ENCODE data around the gene KRT38. TPM values are rescaled to one million over a fixed set of nuclear protein-coding genes. Genes with fewer than 3 reads are reported as not detected.

Gene KRT38
- total and polyA plus RNA-seq, 3 experiments from 2014 or later: not detected

DNA sequence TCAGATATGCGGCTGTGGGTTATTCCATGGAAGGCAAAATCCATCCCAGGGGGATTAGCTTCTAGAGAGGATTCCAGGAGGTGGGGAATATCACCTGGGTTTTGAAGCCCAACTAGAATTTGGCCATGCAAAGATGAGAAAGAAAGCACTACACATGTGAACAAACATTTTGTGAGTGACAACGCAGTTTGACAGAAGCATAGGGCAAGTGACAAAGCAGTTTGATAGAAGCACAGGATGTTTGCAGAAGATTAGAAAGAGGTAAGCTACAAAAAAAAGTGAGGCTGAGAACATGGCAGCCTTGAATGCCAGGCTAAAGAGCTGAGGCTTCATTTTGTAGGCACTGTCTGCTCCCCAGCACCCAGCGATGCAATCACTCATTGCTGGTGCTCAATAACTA lies 12.3 kb upstream of the KRT38 start:
- H3K27me3 Mint-ChIP-seq: peaks cover 6 to 25% of the 10 kb centered on the region in 2 donors
- Histone ChIP-seq H3K27ac (ENCODE audit: low read depth, low read length) (no peak overlapping the region), H3K27me3 (ENCODE audit: insufficient read depth, low read length, poor library complexity, severe bottlenecking) (no peaks in the 10 kb centered on the region), H3K9me3 (ENCODE audit: low read length) (no peaks in the 10 kb centered on the region), H3K36me3 (ENCODE audit: insufficient read depth, low read length) (no peaks in the 10 kb centered on the region), H3K4me1 (ENCODE audit: insufficient read depth, low read length) (no peaks in the 10 kb centered on the region), H3K4me3 (ENCODE audit: low read length) (no peak overlapping the region)
- no peak overlapping the region for H3K4me3 Mint-ChIP-seq
- POLR2A ChIA-PET: no interaction called here
- CTCF ChIA-PET: no interaction called here
- no peak for DNase-seq
- H3K9me3 Mint-ChIP-seq: no peaks in the 10 kb centered on the region
- H3K27ac Mint-ChIP-seq: no peak overlapping the region
- H3K36me3 Mint-ChIP-seq: no peaks in the 10 kb centered on the region
- H3K4me1 Mint-ChIP-seq: no peaks in the 10 kb centered on the region

DNA sequence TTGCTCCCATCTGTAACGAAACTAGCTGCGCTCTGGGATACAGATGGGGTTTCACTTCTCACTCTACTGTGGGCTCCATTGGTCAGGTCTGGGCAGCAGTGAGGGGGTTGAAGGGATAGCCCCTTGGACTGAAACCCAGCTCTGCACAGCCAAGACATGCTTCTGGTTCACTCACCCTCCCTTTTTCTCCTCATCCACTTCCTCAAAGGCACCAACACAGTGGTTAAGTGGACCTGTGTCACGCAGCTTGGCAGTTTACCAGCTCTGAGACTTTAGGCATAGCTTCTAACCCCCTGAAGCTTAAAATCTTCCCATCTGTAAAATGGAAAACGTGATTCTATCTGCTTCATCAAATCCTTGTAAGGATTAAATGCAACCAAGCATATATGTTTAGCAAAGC lies 11.5 kb upstream of the KRT38 start:
- CTCF ChIA-PET: no interaction called here
- H3K27ac Mint-ChIP-seq: peak overlapping the region in 1 of 8 donors; percentile 22

DNA sequence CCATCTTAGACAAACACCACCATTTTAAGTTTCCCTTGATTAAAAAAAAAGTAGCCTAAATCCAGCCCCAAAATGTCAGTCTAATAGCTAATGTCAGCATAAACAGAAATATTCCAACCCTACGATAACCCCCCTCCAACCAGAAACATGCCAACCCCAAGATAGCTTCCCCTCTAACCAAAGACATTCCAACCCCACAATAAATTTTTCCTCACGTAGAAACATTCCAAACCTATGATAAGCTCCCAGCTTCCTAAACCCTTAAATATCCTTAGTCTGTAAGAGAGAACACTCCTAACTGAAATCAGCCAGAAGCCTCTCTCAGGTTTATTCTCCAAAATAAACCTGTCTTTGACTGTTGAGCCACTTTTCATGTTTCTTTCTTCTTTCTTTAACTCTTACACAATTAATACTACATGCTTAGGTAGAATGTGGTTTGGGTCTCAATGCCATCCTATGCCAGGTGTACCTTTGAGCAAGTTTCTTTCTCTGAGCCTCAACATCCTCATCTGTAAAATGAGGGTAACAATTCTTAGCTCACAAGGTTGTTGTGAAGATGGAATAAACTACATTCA lies 10.5 kb upstream of the KRT38 start:
- H3K27me3 Mint-ChIP-seq: peaks cover 10 to 30% of the 10 kb centered on the region in 2 donors
- H3K27ac Mint-ChIP-seq: no peak overlapping the region
- no peak for DNase-seq
- no peaks in the 10 kb centered on the region for H3K9me3 Mint-ChIP-seq
- H3K4me1 ChIP-seq (ENCODE audit: insufficient read depth, low read length): no peaks in the 10 kb centered on the region
- ChIA-PET CTCF (no interaction called here), POLR2A (no interaction called here)
- H3K36me3 Mint-ChIP-seq: no peaks in the 10 kb centered on the region
- no peak overlapping the region for H3K4me3 ChIP-seq (ENCODE audit: low read length)
- no peaks in the 10 kb centered on the region for H3K4me1 Mint-ChIP-seq
- H3K27me3 ChIP-seq (ENCODE audit: insufficient read depth, low read length, poor library complexity, severe bottlenecking): no peaks in the 10 kb centered on the region
- H3K4me3 Mint-ChIP-seq: no peak overlapping the region
- no peak overlapping the region for H3K27ac ChIP-seq (ENCODE audit: low read depth, low read length)
- H3K9me3 ChIP-seq (ENCODE audit: low read length): no peaks in the 10 kb centered on the region
- no peaks in the 10 kb centered on the region for H3K36me3 ChIP-seq (ENCODE audit: insufficient read depth, low read length)

More for the DNA sequence above, 11.5 kb upstream of the KRT38 start:
- POLR2A ChIA-PET: interaction anchor here (0.7 kb wide), 1 partner anchor 11 kb away, joined by 3 read pairs; no protein-coding TSS in a partner anchor
- DNase-seq: no peak
- Mint-ChIP-seq H3K4me1 (no peaks in the 10 kb centered on the region), H3K9me3 (no peaks in the 10 kb centered on the region), H3K27me3 (peaks cover 7 to 26% of the 10 kb centered on the region in 2 donors), H3K4me3 (no peak overlapping the region), H3K36me3 (no peaks in the 10 kb centered on the region)
- Histone ChIP-seq H3K36me3 (ENCODE audit: insufficient read depth, low read length) (no peaks in the 10 kb centered on the region), H3K4me3 (ENCODE audit: low read length) (no peak overlapping the region), H3K4me1 (ENCODE audit: insufficient read depth, low read length) (no peaks in the 10 kb centered on the region), H3K9me3 (ENCODE audit: low read length) (no peaks in the 10 kb centered on the region), H3K27me3 (ENCODE audit: insufficient read depth, low read length, poor library complexity, severe bottlenecking) (no peaks in the 10 kb centered on the region), H3K27ac (ENCODE audit: low read depth, low read length) (no peak overlapping the region)

DNA sequence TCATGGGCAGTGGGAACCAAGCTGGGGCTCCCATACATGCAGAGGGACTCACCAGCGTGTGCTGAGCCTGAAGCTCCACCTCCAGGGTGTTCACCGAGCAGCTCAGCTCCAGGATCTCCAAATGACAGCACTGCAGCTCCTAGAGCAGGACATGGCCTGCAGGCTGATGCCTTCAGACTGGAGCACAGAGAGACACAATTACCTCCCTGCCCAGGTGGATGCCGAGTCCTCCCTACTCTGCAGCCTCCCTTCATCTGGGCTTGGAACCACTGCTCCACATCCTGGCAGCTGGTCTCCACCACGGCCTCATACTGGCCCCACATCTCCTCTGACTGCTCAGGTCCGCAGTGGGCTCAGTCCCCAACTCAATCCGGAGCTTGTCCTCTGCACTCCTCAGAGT lies 8.2 kb upstream of the KRT38 start:
- Histone ChIP-seq H3K9me3 (ENCODE audit: low read length) (no peaks in the 10 kb centered on the region), H3K36me3 (ENCODE audit: insufficient read depth, low read length) (no peaks in the 10 kb centered on the region), H3K4me1 (ENCODE audit: insufficient read depth, low read length) (no peaks in the 10 kb centered on the region), H3K4me3 (ENCODE audit: low read length) (no peak overlapping the region), H3K27me3 (ENCODE audit: insufficient read depth, low read length, poor library complexity, severe bottlenecking) (no peaks in the 10 kb centered on the region), H3K27ac (ENCODE audit: low read depth, low read length) (no peak overlapping the region)
- no peaks in the 10 kb centered on the region for H3K4me1 Mint-ChIP-seq
- no peaks in the 10 kb centered on the region for H3K9me3 Mint-ChIP-seq
- no peak for DNase-seq
- ChIA-PET POLR2A (no interaction called here), CTCF (no interaction called here)
- H3K27me3 Mint-ChIP-seq: peaks cover 13 to 40% of the 10 kb centered on the region in 2 donors
- no peaks in the 10 kb centered on the region for H3K36me3 Mint-ChIP-seq
- H3K4me3 Mint-ChIP-seq: no peak overlapping the region
- no peak overlapping the region for H3K27ac Mint-ChIP-seq

DNA sequence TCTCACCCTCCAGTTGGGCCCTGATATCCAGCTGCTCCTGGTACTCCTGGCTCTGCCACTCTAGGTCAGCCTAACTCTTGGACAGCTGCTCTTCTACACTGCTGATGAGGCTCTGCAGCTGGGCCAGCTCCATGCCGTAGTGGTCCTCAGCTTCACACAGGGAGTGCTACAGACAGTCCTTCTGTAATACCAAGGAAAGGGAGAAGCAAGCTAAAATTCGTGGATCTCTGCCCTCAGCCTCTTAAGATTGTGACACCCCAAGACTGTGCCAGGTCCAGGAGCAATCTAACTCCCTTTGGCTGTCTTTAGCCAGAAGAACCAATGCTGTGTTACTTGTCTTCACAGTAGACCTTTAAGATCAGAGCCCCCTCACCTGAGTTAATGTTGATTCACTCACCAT lies 7.7 kb upstream of the KRT38 start:
- H3K27ac Mint-ChIP-seq: peak overlapping the region in 1 of 8 donors; percentile 44
- Histone ChIP-seq H3K4me3 (ENCODE audit: low read length) (no peak overlapping the region), H3K4me1 (ENCODE audit: insufficient read depth, low read length) (no peaks in the 10 kb centered on the region), H3K27me3 (ENCODE audit: insufficient read depth, low read length, poor library complexity, severe bottlenecking) (no peaks in the 10 kb centered on the region), H3K27ac (ENCODE audit: low read depth, low read length) (no peak overlapping the region), H3K36me3 (ENCODE audit: insufficient read depth, low read length) (no peaks in the 10 kb centered on the region), H3K9me3 (ENCODE audit: low read length) (no peaks in the 10 kb centered on the region)
- ChIA-PET POLR2A (no interaction called here), CTCF (no interaction called here)
- no peaks in the 10 kb centered on the region for H3K9me3 Mint-ChIP-seq
- H3K4me1 Mint-ChIP-seq: no peaks in the 10 kb centered on the region
- H3K36me3 Mint-ChIP-seq: no peaks in the 10 kb centered on the region
- no peak overlapping the region for H3K4me3 Mint-ChIP-seq
- H3K27me3 Mint-ChIP-seq: peaks cover 14 to 43% of the 10 kb centered on the region in 2 donors
- DNase-seq: no peak

DNA sequence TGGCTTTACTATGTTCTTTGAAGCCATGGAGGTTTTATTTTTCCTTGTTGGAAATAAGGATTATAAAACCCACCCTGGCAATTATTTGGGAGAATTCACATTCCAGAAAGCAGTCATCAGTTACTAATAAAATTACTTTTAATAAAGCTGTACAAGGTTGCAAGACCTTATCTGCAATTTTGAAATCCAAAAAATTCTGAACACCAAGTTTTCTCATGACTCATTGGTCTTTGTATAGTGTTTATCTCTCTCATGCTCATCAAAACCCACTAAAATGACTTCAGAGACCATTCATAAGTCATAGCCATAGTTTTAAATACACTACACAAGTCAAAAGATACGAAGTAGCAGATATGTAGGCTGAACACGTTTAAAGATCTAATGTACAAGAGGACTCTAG lies 6.0 kb upstream of the KRT38 start:
- ChIA-PET CTCF (no interaction called here), POLR2A (no interaction called here)
- H3K27ac ChIP-seq (ENCODE audit: low read depth, low read length): no peak overlapping the region
- Mint-ChIP-seq H3K27me3 (peaks cover 14 to 56% of the 10 kb centered on the region in 2 donors), H3K27ac (no peak overlapping the region), H3K4me1 (no peaks in the 10 kb centered on the region), H3K36me3 (no peaks in the 10 kb centered on the region), H3K9me3 (no peaks in the 10 kb centered on the region), H3K4me3 (no peak overlapping the region)
- H3K27me3 ChIP-seq (ENCODE audit: insufficient read depth, low read length, poor library complexity, severe bottlenecking): no peaks in the 10 kb centered on the region
- no peaks in the 10 kb centered on the region for H3K9me3 ChIP-seq (ENCODE audit: low read length)
- H3K4me1 ChIP-seq (ENCODE audit: insufficient read depth, low read length): no peaks in the 10 kb centered on the region
- no peak overlapping the region for H3K4me3 ChIP-seq (ENCODE audit: low read length)
- no peak for DNase-seq
- no peaks in the 10 kb centered on the region for H3K36me3 ChIP-seq (ENCODE audit: insufficient read depth, low read length)

DNA sequence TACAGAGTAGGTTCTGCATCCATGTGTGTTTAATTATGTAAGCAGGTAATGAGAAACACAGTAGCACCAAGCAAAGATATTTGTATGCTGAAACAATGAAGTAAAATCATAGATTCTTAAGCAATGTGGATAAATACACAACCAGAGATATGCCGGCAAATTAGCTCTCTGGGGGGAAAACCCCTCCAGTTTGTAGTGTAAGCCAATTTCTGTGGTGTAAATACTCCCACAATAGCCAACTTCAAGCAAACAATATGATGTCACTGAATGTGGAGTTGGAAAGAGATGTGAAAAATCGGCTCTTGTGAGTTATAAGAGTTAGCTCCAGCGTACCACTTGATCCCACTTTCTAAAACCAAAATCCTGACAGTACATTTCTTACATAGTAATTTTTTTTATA lies 3.9 kb upstream of the KRT38 start:
- ChIA-PET CTCF (interaction anchor here (1.3 kb wide), 1 partner anchor 122 kb away, joined by 3 read pairs; no protein-coding TSS in a partner anchor), POLR2A (no interaction called here)
- no peak overlapping the region for H3K4me3 ChIP-seq (ENCODE audit: low read length)
- Mint-ChIP-seq H3K4me3 (no peak overlapping the region), H3K36me3 (no peaks in the 10 kb centered on the region), H3K27ac (no peak overlapping the region), H3K9me3 (no peaks in the 10 kb centered on the region), H3K27me3 (peaks cover 17 to 52% of the 10 kb centered on the region in 2 donors), H3K4me1 (no peaks in the 10 kb centered on the region)
- DNase-seq: no peak
- no peaks in the 10 kb centered on the region for H3K36me3 ChIP-seq (ENCODE audit: insufficient read depth, low read length)
- H3K27ac ChIP-seq (ENCODE audit: low read depth, low read length): no peak overlapping the region
- no peaks in the 10 kb centered on the region for H3K4me1 ChIP-seq (ENCODE audit: insufficient read depth, low read length)
- H3K27me3 ChIP-seq (ENCODE audit: insufficient read depth, low read length, poor library complexity, severe bottlenecking): no peaks in the 10 kb centered on the region
- no peaks in the 10 kb centered on the region for H3K9me3 ChIP-seq (ENCODE audit: low read length)

DNA sequence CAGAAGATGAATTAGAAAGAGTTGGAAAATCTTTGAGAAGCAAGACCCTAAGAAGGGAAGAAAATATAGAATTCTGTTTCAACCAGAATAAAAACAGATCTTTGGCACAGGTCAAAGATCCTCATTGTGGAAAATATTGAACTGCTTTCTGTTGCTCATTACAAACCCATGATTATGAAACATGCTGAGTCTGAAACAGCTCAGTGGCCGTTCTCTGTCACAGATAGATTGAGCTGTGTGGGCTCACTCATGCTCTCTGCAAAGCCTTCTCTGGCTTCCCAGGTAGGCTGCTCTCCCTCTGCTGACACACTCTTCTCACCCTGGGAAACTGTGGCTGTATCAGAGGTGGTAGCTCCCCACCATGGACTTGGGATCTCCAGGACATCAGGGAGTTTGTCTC lies 3.4 kb upstream of the KRT38 start:
- DNase-seq: no peak
- H3K4me1 ChIP-seq (ENCODE audit: insufficient read depth, low read length): no peaks in the 10 kb centered on the region
- Mint-ChIP-seq H3K4me1 (no peaks in the 10 kb centered on the region), H3K9me3 (no peaks in the 10 kb centered on the region), H3K4me3 (no peak overlapping the region), H3K27ac (peak overlapping the region in 2 of 8 donors; percentile 66 to 84), H3K36me3 (no peaks in the 10 kb centered on the region), H3K27me3 (peaks cover 17 to 53% of the 10 kb centered on the region in 2 donors)
- H3K27me3 ChIP-seq (ENCODE audit: insufficient read depth, low read length, poor library complexity, severe bottlenecking): no peaks in the 10 kb centered on the region
- no peak overlapping the region for H3K27ac ChIP-seq (ENCODE audit: low read depth, low read length)
- ChIA-PET CTCF (interaction anchor here (0.6 to 1.3 kb wide), 2 partner anchors 122 to 467 kb away, joined by 3 read pairs; no protein-coding TSS in a partner anchor), POLR2A (no interaction called here)
- no peak overlapping the region for H3K4me3 ChIP-seq (ENCODE audit: low read length)
- H3K36me3 ChIP-seq (ENCODE audit: insufficient read depth, low read length): no peaks in the 10 kb centered on the region
- H3K9me3 ChIP-seq (ENCODE audit: low read length): no peaks in the 10 kb centered on the region

Data from CD8-positive, alpha-beta memory T cell (primary cell).